Smooth muscle cell (in vitro differentiated cells): ENCODE data around the gene GFRA1. TPM values are rescaled to one million over a fixed set of nuclear protein-coding genes. Genes with fewer than 3 reads are reported as not detected.

ENCODE experiments used
- DNase-seq: peaks from one replicate; lab custom pipeline; 2025; ENCODE audit not compliant: unreplicated experiment; lab: John Stamatoyannopoulos, UW
- H2AFZ ChIP-seq: fragments of 200-600 bp; sonication (generic); 2 replicates; pipeline ENCODE4 v1.6.0; 2016; ENCODE audit warnings: antibody characterized with exemption, low read depth, mild to moderate bottlenecking
- H3F3A ChIP-seq: fragments of 200-600 bp; sonication (generic); 2 replicates; pipeline ENCODE4 v1.6.0; 2017; ENCODE audit warnings: antibody characterized with exemption, low read depth
- H3K27ac ChIP-seq: fragments of 200-600 bp; sonication (generic); 2 replicates; pipeline ENCODE4 v1.5.1; 2016; ENCODE audit warnings: low read depth, mild to moderate bottlenecking
- H3K27me3 ChIP-seq: fragments of 200-600 bp; sonication (generic); 2 replicates; pipeline ENCODE4 v1.6.1; 2016; ENCODE audit warnings: low read depth, mild to moderate bottlenecking
- H3K36me3 ChIP-seq: fragments of 200-600 bp; sonication (generic); 2 replicates; pipeline ENCODE4 v1.5.1; 2016; ENCODE audit warnings: low read depth
- H3K4me1 ChIP-seq: fragments of 200-600 bp; sonication (generic); 2 replicates; pipeline ENCODE4 v1.5.1; 2016; ENCODE audit warnings: low read depth
- H3K4me2 ChIP-seq: fragments of 200-600 bp; sonication (generic); 2 replicates; pipeline ENCODE4 v1.6.0; 2016; ENCODE audit warnings: mild to moderate bottlenecking
- H3K4me3 ChIP-seq: fragments of 200-600 bp; sonication (generic); 2 replicates; pipeline ENCODE4 v1.5.1; 2016; ENCODE audit warnings: mild to moderate bottlenecking
- H3K79me2 ChIP-seq: fragments of 200-600 bp; sonication (generic); 2 replicates; pipeline ENCODE4 v1.6.0; 2016; ENCODE audit warnings: low read depth, mild to moderate bottlenecking
- H3K9ac ChIP-seq: fragments of 200-600 bp; sonication (generic); 2 replicates; pipeline ENCODE4 v1.6.0; 2016; ENCODE audit warnings: low read depth
- H3K9me3 ChIP-seq: fragments of 200-600 bp; sonication (generic); replicated peaks from 2 replicates; pipeline ENCODE4 v1.5.1; 2016; ENCODE audit warnings: low read depth
- H4K20me1 ChIP-seq: fragments of 200-600 bp; sonication (generic); 2 replicates; pipeline ENCODE4 v1.6.0; 2016; ENCODE audit warnings: low read depth
- WGBS: methylation state at CpG from one replicate; pipeline ENCODE4 v1.1.7; 2016; ENCODE audit warnings: low lambda C conversion rate; 5-methylcytosine and 5-hydroxymethylcytosine counted together
- polyA plus RNA-seq: library from polyadenylated mRNA; unstranded; fragments of >200 nt; fragmentation: Nextera tagmentation; extraction: Ambion mirVana; gene quantifications from 2 replicates; pipeline ENCODE4 v1.2.1, GENCODE V29; 2016
- total RNA-seq: library from RNA; depleted of rRNA; stranded (reverse); fragments of >200 nt; gene quantifications from 2 replicates; pipeline ENCODE4 v1.2.3, GENCODE V29; 2014
- TF ChIP-seq, protein P1 (sequence below): fragments of 200-600 bp; sonication (generic); IDR thresholded peaks from 2 replicates; pipeline ENCODE4 v1.5.1; 2017; ENCODE audit warnings: borderline replicate concordance, mild to moderate bottlenecking, antibody characterized with exemption; ENCODE audit not compliant: insufficient read depth, poor library complexity, severe bottlenecking

Gene GFRA1
- total and polyA plus RNA-seq, 2 experiments from 2014 or later, result 1.3 to 1.9 TPM

GRCh38 chr10:116014871-116015582 is 258.0 kb downstream of the GFRA1 start:
- Histone ChIP-seq H3K79me2 (no peaks in the 10 kb centered on the region), H3K9ac (no peak overlapping the region), H3K27me3 (no peaks in the 10 kb centered on the region), H3F3A (no peaks in the 10 kb centered on the region), H3K4me3 (peak overlapping the region; percentile 12), H3K36me3 (no peaks in the 10 kb centered on the region), H2AFZ (no peak overlapping the region), H3K27ac (no peak overlapping the region), H3K4me2 (peak overlapping the region; percentile 71), H3K4me1 (no peaks in the 10 kb centered on the region), H4K20me1 (no peaks in the 10 kb centered on the region), H3K9me3 (no peaks in the 10 kb centered on the region)
- WGBS, result 31% methylated on average over 8 of the region's 8 CpGs
- no peak for DNase-seq
- TF ChIP-seq, protein P1, sequence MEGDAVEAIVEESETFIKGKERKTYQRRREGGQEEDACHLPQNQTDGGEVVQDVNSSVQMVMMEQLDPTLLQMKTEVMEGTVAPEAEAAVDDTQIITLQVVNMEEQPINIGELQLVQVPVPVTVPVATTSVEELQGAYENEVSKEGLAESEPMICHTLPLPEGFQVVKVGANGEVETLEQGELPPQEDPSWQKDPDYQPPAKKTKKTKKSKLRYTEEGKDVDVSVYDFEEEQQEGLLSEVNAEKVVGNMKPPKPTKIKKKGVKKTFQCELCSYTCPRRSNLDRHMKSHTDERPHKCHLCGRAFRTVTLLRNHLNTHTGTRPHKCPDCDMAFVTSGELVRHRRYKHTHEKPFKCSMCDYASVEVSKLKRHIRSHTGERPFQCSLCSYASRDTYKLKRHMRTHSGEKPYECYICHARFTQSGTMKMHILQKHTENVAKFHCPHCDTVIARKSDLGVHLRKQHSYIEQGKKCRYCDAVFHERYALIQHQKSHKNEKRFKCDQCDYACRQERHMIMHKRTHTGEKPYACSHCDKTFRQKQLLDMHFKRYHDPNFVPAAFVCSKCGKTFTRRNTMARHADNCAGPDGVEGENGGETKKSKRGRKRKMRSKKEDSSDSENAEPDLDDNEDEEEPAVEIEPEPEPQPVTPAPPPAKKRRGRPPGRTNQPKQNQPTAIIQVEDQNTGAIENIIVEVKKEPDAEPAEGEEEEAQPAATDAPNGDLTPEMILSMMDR, result no peak

DNA sequence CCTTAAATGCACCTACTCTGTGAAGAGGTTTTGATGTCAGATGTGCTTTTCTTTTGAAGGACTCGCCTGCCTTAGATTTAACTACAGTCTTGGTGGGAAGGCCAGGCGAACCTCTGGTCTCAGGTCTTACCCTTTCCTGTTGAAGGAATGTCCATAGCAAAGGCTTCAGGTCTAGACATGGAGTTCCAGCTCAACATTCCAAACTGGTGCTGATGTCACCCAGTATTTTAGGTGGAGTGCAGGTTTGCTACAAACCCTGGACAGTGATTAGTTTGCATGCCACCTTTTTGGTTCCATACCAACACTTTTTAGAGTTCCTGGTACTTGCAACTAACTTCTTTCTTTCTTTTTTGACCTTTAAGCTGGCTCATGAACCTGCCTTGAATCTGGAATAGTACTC is 258.7 kb downstream of the GFRA1 start:
- Histone ChIP-seq H3K4me3 (no peak overlapping the region), H3K9ac (no peak overlapping the region), H2AFZ (no peak overlapping the region), H3F3A (no peaks in the 10 kb centered on the region), H3K79me2 (no peaks in the 10 kb centered on the region), H3K4me2 (peak overlapping the region; percentile 71), H3K9me3 (no peaks in the 10 kb centered on the region), H3K27ac (no peak overlapping the region), H3K36me3 (no peaks in the 10 kb centered on the region), H3K4me1 (no peaks in the 10 kb centered on the region), H3K27me3 (no peaks in the 10 kb centered on the region), H4K20me1 (no peaks in the 10 kb centered on the region)
- DNase-seq, result no peak
- TF ChIP-seq, protein P1, result no peak
- 100% methylated on average over 2 of the region's 2 CpGs for WGBS

GRCh38 chr10:116011929-116012328 is 261.1 kb downstream of the GFRA1 start:
- no peak overlapping the region for H3K4me2 ChIP-seq
- TF ChIP-seq, protein P1, result no peak
- no peak overlapping the region for H3K9ac ChIP-seq
- no peaks in the 10 kb centered on the region for H3K4me1 ChIP-seq
- H3F3A ChIP-seq, result no peaks in the 10 kb centered on the region
- no peaks in the 10 kb centered on the region for H3K36me3 ChIP-seq
- no peak for DNase-seq
- no peaks in the 10 kb centered on the region for H3K9me3 ChIP-seq
- H3K27me3 ChIP-seq, result no peaks in the 10 kb centered on the region
- H3K4me3 ChIP-seq, result no peak overlapping the region
- no peak overlapping the region for H2AFZ ChIP-seq
- H4K20me1 ChIP-seq, result no peaks in the 10 kb centered on the region
- H3K79me2 ChIP-seq, result no peaks in the 10 kb centered on the region
- no peak overlapping the region for H3K27ac ChIP-seq
